PC-9 (cell line): Measurements from ENCODE around the gene BZW2.

Experiments used
- CTCF ChIP-seq: fragments of 200-600 bp; sonication (generic); conservative IDR thresholded peaks from 2 replicates; pipeline ENCODE4 v1.6.1; 2017; ENCODE audit warnings: mixed run types, antibody characterized with exemption, mild to moderate bottlenecking, moderate library complexity
- EZH2 ChIP-seq: fragments of 200-600 bp; sonication (generic); IDR thresholded peaks from 2 replicates; pipeline ENCODE4 v1.8.0; 2017; ENCODE audit warnings: antibody characterized with exemption, low read depth

DNA sequence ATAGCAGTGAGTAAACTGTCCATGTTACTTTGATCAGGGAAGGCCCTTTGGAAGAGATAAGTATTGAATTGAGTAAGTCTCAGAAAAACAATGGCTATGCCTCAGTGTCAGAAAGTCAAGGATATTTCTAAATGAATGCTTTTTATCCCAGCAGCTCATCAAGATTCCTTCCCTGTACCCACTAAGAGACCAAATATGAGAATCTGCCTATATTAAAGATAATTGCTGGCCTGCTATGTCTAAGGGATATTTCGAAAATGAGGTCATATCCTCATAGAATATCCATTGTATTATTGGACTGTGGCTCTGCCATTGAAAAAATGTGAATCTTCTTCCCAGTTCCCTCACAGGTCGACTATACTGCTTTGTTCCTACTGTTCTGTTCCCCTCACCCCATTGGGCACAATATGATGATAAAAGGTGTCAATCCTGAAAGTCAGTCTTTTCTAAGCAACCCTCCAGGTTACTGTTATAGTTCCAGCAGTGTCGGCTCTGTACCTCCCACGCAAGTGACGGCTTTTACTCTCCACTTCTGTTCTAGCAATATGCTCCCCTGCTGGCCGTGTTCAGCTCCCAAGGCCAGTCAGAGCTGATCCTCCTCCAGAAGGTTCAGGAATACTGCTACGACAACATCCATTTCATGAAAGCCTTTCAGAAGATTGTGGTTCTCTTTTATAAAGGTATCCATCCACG, 51.7 kb downstream of the BZW2 start:
- TF ChIP-seq CTCF (no peak), EZH2 (no peak)
